DMS53 treated with DMSO at 0.1 percent for 48 hours (cell line): ENCODE measurements around the gene LCE1F.

ENCODE experiments used
- DNase-seq: peaks from one replicate; lab custom pipeline; 2025; ENCODE audit not compliant: unreplicated experiment; lab: John Stamatoyannopoulos, UW

The LCE1F gene

DNA sequence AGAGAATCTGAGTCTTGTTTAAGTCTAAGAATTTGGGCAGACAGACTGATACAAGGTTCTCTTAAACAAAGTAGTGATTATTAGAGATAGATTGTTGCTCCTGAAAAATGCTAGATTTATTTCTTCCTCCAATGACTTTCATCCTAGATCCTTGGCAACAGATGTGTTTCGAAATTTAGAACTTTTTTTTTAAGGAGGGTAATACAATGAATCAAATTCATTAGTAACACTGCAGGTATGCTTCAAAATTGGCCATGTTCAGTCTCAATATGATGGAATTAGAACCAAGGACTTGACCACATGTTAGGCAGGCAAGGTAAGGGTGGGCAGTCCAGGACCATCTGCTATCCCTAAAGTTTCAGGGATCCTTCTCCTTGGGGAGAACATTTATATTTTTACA, 4.5 kb upstream of the LCE1F start:
- no peak for DNase-seq

DNA sequence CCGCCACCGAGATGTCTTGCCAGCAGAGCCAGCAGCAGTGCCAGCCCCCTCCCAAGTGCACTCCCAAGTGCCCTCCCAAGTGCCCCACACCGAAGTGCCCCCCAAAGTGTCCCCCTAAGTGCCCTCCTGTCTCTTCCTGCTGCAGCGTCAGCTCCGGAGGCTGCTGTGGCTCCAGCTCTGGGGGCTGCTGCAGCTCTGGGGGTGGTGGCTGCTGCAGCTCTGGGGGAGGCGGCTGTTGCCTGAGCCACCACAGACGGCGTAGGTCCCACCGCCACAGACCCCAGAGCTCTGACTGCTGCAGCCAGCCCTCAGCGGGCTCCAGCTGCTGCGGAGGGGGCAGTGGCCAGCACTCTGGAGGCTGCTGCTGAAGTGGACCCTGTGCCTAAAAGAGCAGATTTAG, 1.4 kb downstream of the LCE1F start:
- no peak for DNase-seq

DNA sequence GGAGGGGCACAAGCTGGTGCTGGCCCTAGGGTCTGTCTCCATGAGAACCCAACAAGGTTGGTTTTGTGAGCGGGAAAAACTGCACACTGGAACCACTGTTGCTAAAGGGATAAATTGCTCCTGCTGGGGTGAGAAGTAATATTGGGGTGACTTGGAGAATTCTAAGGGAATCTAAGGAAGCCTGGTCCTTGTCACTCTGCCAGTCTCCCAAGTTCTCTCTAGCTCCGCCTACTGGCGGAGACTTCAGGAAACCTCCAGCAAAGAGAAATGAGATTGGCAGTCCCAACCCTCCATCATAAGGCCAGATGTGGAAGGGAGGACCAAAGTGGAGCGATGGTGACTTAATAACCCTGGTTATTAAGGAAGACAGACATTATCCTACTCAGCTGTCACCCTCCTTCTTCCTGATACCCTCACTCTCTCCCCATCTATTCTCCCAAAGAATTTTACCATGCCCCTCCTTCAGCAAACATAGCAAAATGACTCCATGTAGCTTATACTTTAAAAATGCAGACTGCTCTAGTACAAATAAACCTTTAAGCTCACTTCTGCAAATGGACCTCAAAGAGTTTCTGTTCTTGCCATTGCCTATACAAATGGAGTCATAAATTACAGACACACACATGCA, 2.7 kb downstream of the LCE1F start:
- no peak for DNase-seq

DNA sequence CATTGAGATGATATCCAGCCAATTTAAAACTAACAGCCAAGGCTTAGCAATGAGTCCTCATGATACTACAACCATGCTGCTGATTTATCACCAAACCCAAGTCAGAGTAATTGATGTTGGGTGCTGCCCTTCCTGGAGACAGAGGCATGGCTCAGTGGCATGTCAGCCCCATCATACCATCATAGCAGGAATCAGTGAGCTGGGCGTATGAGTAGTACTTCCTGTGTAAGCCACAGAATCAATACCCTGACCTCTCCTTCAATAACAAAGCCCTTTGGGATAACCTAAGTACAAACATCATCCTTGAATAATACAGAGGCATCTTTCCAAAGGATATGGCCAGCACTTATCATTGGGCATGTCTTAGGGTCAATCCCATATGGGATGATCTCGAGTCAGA, 8.2 kb downstream of the LCE1F start:
- DNase-seq: no peak

DNA sequence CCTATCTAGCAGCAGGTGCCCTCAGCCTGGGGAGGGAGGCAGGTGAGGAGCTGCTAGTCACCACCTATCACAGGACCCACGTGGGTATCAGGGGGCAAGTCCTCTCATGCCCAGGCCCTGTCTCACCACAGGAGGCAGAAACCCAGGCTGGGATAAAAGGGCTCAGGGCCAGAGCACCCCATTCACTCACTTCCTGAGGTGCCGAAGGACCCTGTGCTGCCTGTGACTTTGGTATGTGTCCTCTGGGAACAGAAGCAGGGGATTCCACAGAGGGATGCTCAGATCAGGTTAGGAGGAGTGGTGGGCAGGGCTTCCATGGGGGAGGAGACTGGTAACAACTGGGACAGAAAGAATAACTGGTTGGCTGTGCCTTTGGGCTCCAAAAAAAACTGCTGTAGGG, 11.1 kb downstream of the LCE1F start, which contains the start of gene LCE1E:
Gene LCE1E, plus strand, starts transcription at position 181 of the 400 bp plus-strand sequence. CDS start 1,043 bp downstream, outside the sequence.
- no peak for DNase-seq

- no peak for DNase-seq
These were observed 20.7 kb downstream of the LCE1F start for GRCh38 chr1:152795686-152796085.

DNA sequence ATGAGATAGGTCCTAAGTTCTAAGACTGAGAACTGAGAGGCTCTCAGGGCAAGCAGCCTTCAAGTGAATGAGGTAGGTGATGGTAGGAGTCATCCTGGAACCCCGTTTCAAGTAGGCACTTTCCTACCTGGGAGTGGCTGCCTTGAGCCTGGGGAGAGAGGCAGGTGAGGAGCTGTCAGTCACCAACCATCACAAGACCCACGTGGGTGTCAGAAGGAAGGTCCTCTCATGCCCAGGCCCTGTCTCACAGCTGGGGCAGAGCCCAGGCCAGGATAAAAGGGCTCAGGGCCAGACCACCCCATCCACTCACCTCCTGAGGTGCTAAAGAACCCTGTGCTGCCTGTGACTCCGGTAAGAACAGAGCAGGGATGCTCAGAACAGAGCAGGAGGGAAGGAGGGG, 21.5 kb downstream of the LCE1F start, which contains the start of gene LCE1D:
Gene LCE1D, plus strand, starts transcription at position 301 of the 400 bp plus-strand sequence. CDS start 1,074 bp downstream, outside the sequence.
- no peak for DNase-seq

- DNase-seq: no peak
These were observed 26.4 kb downstream of the LCE1F start for GRCh38 chr1:152801333-152801732.

DNA sequence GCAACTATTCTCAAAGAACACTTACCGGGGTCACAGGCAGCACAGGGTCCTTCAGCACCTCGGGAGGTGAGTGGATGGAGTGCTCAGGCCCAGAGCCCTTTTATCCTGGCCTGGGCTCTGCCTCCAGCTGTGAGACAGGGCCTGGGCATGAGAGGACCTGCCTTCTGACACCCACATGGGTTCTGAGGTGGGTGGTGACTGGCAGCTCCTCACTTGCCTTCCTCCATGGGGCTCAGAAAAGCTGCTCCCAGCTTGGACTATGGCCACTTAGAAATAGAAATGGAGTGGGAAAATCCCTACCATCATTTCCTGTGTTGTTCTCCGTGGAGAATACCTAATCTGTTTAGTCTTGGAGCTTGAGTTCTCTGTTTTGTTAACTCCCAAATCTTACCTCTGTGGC, 31.6 kb downstream of the LCE1F start, which contains the start of gene LCE1C:
Gene LCE1C, minus strand, starts transcription at position 76 of the 400 bp plus-strand sequence. CDS start 1,173 bp downstream, outside the sequence.
- no peak for DNase-seq

DNA sequence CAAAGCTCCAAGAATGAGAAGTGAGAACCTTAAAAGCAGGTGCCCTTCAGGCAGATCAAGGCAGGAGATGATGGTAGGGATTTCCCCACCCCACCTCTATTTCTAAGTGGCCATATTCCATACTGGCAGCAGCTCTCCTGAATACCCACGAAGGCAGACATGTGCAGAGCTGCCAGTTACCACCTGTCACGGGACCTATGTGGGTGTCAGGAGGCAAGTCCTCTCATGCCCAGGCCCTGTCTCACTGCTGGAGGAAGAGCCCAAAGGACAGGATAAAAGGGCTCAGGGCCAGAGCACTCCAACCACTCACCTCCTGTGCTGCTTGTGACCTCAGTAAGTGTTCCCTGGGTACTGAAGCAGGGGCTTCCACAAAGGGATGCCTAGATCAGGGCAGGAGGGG, 36.1 kb downstream of the LCE1F start:
- DNase-seq: no peak

GRCh38 chr1:152811671-152812070, 36.7 kb downstream of the LCE1F start, which contains the start of gene LCE1B:
Gene LCE1B (plus strand): TSS chr1:152811971. CDS start chr1:152812447, 476 bp downstream.
- DNase-seq: no peak

GRCh38 chr1:152817309-152817708, 42.4 kb downstream of the LCE1F start:
- no peak for DNase-seq

DNA sequence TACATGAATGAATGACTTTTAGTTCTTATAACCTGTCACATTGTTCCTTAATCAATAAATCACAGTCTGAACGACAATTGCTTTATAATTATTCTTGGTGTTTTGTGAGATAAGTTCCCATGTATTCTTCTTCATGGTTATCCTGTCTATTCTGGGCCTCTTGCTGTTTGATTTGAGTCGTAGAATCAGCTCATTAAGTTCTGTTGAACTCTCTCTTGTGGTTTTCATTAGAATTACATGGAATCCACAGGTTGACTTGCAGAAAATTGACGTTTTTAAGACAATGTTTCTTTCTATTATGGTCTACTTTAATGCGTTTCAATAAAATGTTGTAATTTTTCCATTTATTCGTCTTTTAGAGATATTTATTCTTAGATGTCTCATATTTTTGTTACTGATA, 48.4 kb downstream of the LCE1F start:
- DNase-seq: no peak

DNA sequence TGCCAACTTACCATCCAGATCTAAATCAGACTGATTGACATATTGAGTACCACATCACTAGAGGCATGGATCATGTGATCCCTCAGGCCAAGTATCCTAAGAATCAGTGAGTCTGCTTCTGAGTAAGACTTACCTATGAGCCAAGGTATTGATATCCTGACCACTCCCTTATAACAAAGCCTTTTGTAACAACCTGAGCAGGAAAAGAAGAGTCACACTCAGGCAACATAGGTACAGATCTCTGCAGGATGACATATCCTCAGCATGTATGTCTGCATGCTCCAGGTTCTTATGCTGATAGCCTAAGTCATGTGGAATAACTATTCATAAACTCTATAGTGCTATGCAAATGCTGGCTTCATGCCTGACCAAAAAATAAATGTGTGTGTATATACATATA, 50.0 kb downstream of the LCE1F start:
- no peak for DNase-seq
